ENCODE data around the gene TFDP2.
"Not testable (repeated sequence)": the region's sequence is repeated elsewhere in the genome, so short reads cannot be mapped to it uniquely, and the experiment has no call there.

TFDP2 gene

GRCh38 chr3:142148792-142149672 is at the start of gene TFDP2:
Gene TFDP2 (minus strand): TSS chr3:142149544. CDS start chr3:142101749, 47,795 bp downstream.
- no peak for FAIRE-seq

- FAIRE-seq: no peak
Measured at GRCh38 chr3:142188846-142189245, 39.5 kb upstream of the TFDP2 start.

GRCh38 chr3:142180761-142181362 is 31.5 kb upstream of the TFDP2 start:
- peak; percentile 96 for FAIRE-seq

- no peak for FAIRE-seq
Measured at GRCh38 chr3:142175478-142175877, 26.1 kb upstream of the TFDP2 start.

GRCh38 chr3:142174559-142174958 is 25.2 kb upstream of the TFDP2 start:
- FAIRE-seq: no peak

- FAIRE-seq: no peak
Measured at GRCh38 chr3:142168514-142168913, 19.2 kb upstream of the TFDP2 start.

- no peak for FAIRE-seq
Measured at GRCh38 chr3:142165194-142165593, 15.8 kb upstream of the TFDP2 start.

- no peak for FAIRE-seq
Measured at GRCh38 chr3:142159083-142159740, 9.9 kb upstream of the TFDP2 start.

GRCh38 chr3:142154186-142154585 is 4.8 kb upstream of the TFDP2 start:
- FAIRE-seq: no peak

GRCh38 chr3:142152384-142152783 is 3.0 kb upstream of the TFDP2 start:
- FAIRE-seq: no peak

GRCh38 chr3:142151828-142152227 is 2.5 kb upstream of the TFDP2 start:
- FAIRE-seq: no peak

- FAIRE-seq: no peak
Measured at GRCh38 chr3:142151240-142151639, 1.9 kb upstream of the TFDP2 start.

GRCh38 chr3:142150271-142150670 is 927 bp upstream of the TFDP2 start:
- FAIRE-seq: no peak

- no peak for FAIRE-seq
Measured at GRCh38 chr3:142149673-142149992, 289 bp upstream of the TFDP2 start.

GRCh38 chr3:142148044-142148791 is 1.1 kb downstream of the TFDP2 start:
- FAIRE-seq: no peak

- not testable (repeated sequence) for FAIRE-seq
Measured at GRCh38 chr3:142144587-142144986, 4.8 kb downstream of the TFDP2 start.

GRCh38 chr3:142140608-142141285 is 8.6 kb downstream of the TFDP2 start:
- FAIRE-seq: not testable (repeated sequence)

- FAIRE-seq: not testable (repeated sequence)
Measured at GRCh38 chr3:142137089-142137488, 12.3 kb downstream of the TFDP2 start.

GRCh38 chr3:142134799-142135325 is 14.5 kb downstream of the TFDP2 start:
- no peak for FAIRE-seq

GRCh38 chr3:142129516-142130171 is 19.7 kb downstream of the TFDP2 start:
- FAIRE-seq: no peak

- FAIRE-seq: no peak
Measured at GRCh38 chr3:142127941-142128658, 21.2 kb downstream of the TFDP2 start.

Data from islet of Langerhans (tissue), 1 donor.